HG03066 (cell line): Measurements from ENCODE around the gene CCDC70.

Experiments
- ATAC-seq: cut with Tn5 transposase; IDR thresholded peaks from one replicate; pipeline ENCODE4 v1.9.1; 2021; ENCODE audit warnings: low read depth; ENCODE audit not compliant: unreplicated experiment

The CCDC70 gene

GRCh38 chr13:51828730-51829567 is 32.8 kb upstream of the CCDC70 start:
- ATAC-seq, result no peak

GRCh38 chr13:51829568-51829899 is 32.2 kb upstream of the CCDC70 start:
- no peak for ATAC-seq

- ATAC-seq, result no peak
These were observed 30.2 kb upstream of the CCDC70 start for GRCh38 chr13:51831519-51831918.

- no peak for ATAC-seq
These were observed 29.2 kb upstream of the CCDC70 start for GRCh38 chr13:51832471-51833152.

GRCh38 chr13:51833980-51834379 is 27.8 kb upstream of the CCDC70 start:
- ATAC-seq, result no peak

- no peak for ATAC-seq
These were observed 27.1 kb upstream of the CCDC70 start for GRCh38 chr13:51834581-51835171.

- no peak for ATAC-seq
These were observed 24.8 kb upstream of the CCDC70 start for GRCh38 chr13:51837016-51837415.

GRCh38 chr13:51838240-51838846 is 23.4 kb upstream of the CCDC70 start:
- ATAC-seq, result no peak

- ATAC-seq, result no peak
These were observed 21.8 kb upstream of the CCDC70 start for GRCh38 chr13:51839711-51840540.

- no peak for ATAC-seq
These were observed 20.9 kb upstream of the CCDC70 start for GRCh38 chr13:51840917-51841316.

- ATAC-seq, result no peak
These were observed 20.0 kb upstream of the CCDC70 start for GRCh38 chr13:51841732-51842131.

GRCh38 chr13:51843529-51843928 is 18.2 kb upstream of the CCDC70 start:
- ATAC-seq, result no peak

- ATAC-seq, result no peak
These were observed 16.8 kb upstream of the CCDC70 start, which contains the start of gene TMEM272 for GRCh38 chr13:51844862-51845573. Gene TMEM272, minus strand, starts transcription at chr13:51845177. Its CDS starts 6,647 bp downstream, at chr13:51838530.

- no peak for ATAC-seq
These were observed 16.0 kb upstream of the CCDC70 start for GRCh38 chr13:51845574-51846318.

GRCh38 chr13:51846756-51847155 is 15.0 kb upstream of the CCDC70 start:
- no peak for ATAC-seq

- ATAC-seq, result no peak
These were observed 13.1 kb upstream of the CCDC70 start for GRCh38 chr13:51848674-51849073.

- ATAC-seq, result no peak
These were observed 12.3 kb upstream of the CCDC70 start for GRCh38 chr13:51849145-51850101.
